Vagina (tissue), 2 donors: ENCODE measurements around the gene NLRP14.

Experiments used
- CTCF ChIP-seq, 3 experiments: fragments of 450-650 bp in 2 of 3; fragments of 200-600 bp in 1 of 3; sonication (generic) in 1 of 3; IDR thresholded peaks; one replicate each; pipeline ENCODE4 v1.5.1; 2017 to 2019; ENCODE audit warnings: antibody characterized with exemption in 3 of 3, mild to moderate bottlenecking in 2 of 3, moderate library complexity in 2 of 3
- POLR2A ChIP-seq, 2 donors: fragments of 450-650 bp; IDR thresholded peaks; one replicate each; pipeline ENCODE4 v1.6.1; 2017; ENCODE audit warnings: antibody characterized with exemption in 2 of 2, mild to moderate bottlenecking in 2 of 2, moderate library complexity in 2 of 2

DNA sequence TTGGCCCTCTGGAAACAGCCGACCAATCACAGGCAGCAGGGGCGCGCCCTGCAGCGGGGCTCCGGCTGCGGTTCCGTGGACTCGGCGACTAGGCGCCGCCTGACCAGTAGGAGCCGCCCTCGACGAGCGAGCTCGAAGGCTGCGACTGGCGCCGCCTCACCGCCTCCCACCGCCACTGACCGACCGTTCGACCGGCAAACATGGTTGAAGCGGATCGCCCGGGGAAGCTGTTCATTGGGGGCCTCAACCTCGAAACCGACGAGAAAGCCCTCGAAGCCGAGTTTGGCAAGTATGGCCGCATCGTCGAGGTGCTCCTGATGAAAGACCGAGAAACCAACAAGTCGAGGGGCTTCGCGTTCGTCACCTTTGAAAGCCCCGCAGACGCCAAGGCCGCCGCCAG lies 68.6 kb downstream of the NLRP14 start, which contains the start of gene RBMXL2:
- TF ChIP-seq CTCF (IDR thresholded peaks at IDR 0.05) (no peak), POLR2A (IDR thresholded peaks at IDR 0.05) (no peak)
